NCI-H2029 treated with DMSO at 0.1 percent for 48 hours (cell line): ENCODE data around the gene CYSLTR2.

Experiments
- DNase-seq: peaks from one replicate; lab custom pipeline; 2025; lab: John Stamatoyannopoulos, UW

Gene CYSLTR2

DNA sequence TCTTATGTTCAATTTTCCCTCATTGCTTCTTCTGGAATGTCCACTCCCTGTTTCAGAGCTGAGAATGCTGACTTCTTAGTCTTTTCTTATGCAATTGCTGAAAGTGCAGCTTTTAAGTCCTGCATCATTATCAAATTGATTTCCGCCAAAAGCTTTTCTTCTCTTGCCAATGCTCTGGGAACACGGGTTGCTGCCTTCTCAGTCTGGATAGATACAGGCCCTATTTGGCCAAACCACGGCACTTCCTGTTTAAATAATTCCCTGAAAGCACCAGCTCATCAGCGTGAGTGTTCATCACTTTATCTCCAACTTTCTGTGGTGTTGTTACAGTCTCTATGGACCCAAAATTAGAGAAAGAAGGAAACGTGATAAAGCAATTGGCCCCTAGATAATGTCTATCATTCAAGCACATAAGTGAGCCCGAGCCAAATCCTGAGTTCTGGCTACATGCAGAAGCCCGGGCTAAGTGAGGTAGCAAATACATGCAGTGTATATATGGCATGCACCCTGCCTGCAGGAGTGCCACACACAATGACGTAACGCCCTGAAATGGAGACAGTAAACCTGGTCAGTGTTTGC is 85.7 kb downstream of the CYSLTR2 start:
- no peak for DNase-seq

DNA sequence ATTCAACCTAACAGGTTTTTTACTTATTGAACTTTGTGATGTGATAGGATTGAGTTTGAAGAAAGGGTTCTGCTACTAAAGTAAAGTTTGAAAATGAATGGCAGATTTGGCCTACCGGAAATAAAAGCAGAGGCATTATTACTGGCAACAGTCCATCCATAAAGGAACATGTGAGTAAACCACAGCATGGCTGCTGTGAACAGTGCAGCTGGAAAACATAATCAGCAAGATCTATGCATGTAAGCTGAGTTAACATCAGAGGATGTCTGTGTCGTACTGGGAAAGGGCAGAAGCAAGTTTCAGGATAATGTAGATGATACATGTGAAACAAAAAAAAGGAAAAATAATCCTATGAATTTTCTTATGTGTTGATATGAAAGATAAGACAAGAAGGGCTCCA is 87.6 kb downstream of the CYSLTR2 start:
- DNase-seq, result no peak

DNA sequence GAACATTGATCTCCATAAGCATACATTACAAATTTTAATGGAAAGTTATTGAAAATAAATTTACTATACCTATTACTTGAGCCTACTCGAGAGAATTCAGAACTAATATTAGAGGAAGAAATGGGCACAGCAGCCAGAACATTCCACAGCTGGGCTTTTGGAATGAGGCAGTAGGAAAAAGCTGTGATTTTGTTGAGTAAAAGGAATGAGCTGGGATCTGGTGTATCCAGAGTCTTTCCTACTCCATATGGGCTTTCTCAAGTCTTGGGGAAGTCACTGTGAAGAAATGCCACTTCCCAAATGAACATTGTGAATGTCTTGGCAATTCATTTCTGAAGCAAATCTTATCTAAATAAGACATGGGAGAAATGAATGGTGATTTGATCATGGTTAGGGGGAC is 93.1 kb downstream of the CYSLTR2 start:
- no peak for DNase-seq

DNA sequence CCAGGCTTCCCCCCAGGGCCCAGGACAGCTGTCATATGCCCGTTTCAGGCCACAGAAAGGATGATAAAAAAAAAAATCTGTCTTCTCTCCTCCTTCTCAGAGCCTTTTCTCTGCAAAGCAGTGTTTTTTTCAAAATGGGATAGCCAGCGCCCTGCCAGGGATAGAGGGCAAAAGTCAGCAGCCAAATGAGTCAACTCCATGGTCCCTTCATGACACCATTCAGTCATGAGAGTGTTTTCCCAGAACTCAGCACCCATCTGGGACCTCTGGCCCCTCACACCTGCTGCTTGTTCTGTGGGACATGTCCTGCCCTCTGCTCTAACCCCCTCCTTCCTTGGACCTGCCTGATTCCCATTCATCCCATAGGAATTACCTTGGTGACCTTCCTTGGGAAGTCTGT is 95.0 kb downstream of the CYSLTR2 start:
- DNase-seq, result no peak

DNA sequence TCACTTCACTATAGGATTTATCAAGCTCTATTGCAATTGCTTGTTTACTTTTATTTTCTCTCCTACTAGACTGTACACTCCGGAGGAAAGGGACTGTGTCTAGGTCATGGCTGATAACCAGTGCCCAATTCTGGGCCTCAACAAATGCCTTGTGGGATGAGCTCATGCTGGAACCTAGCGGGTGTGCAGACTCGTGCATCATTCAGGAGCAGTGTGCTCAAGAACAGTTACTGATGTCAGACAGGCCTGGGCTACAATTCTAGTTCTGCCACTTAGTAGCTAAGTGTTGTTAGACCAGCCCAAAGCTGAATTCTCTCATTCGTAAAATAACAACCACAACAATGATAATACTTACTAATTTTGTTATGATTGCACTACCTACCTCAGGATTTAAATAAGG is 95.4 kb downstream of the CYSLTR2 start:
- DNase-seq, result no peak

DNA sequence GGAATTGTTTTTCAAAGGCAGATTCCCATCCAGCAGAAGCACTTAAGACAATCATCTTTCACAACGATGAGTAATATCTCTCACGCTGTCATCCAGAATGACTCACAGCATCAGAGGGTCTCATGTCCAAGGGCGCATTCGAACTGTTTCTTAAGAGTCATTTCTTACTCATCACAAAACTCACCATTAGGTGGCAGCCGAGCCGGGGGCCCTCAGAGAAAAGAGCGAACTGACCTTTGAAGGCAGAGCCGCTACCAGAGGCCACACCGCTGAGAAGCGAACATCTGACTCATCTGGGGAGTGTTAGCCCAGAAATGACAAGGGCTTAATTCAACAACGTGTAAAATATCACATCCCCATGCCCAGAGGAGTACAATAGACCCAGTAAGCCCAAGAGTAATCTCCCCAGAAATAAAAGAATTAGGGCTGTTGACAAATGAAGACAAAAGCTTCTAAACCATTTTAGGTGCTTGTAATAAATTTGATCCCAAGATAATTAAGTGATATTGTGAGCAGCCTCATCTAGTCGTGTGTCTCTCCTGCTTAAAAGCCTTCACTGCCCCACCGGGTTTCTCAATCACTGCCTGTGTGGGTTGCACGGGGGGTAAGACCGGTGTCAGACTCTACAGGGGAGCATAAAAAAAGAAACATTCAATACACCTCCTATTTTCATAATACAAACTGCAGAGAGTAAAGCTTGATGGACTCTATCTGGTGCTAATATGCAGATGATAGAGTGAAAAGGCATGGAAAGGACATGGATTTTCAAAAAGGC is 96.2 kb downstream of the CYSLTR2 start:
- no peak for DNase-seq

DNA sequence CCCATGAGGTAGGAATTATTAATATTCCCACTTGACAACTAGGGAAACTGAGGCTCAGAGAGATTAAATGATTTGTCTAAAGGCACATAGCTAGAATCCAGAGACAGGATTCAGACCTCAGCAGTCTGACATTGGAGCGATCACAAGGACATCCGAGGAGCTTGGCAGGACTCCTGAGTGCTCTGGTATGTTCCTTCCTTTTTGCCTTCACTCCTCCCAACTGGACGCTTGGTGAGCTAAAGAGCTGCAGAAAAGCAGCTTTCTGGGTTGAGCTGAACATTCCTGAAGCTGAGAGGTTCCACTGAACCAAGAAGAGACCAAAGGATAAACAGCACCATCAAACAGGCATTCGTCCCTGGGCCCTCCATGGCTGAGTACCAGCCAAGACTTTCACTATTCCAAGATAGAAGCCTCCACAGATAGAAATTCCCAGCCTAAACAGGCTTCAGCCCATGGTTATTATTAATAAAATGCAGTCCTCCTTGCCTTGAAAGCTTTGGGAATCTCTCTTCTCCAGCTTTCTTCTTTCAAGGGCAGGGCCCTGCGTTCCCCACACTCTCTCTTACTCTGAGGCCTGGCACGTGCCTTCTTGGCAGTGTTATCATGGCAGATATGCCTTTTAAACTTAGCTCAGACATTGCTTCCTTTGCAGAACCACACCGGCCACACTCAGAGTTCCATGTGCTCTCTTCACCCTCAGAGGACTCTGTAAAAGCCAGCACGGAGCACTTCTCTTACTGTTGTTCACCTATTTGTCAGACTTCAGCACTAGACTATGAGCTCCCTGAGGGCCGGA is 97.1 kb downstream of the CYSLTR2 start:
- no peak for DNase-seq

DNA sequence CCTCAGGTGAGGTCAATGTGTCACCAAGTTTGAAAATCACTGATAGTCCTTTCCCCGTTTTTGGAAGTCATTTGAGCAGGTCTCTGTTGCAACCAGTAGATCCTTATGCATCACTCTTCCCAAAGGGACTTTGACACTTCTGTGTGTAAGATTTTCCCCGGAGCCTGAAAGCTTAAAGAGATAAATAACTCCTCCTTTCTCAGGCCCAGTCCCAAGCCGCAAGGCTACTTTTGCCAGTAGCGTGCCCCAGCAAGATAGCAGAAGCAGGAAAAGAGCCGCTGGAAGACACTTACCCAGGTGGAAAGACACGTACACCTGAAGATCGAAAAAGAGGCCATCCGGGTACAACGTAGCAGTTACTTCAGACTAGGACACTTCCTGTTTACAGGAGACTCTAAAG is 106.9 kb downstream of the CYSLTR2 start:
- DNase-seq, result no peak
